Urinary bladder (tissue), 4 donors: Measurements from ENCODE around the gene SNTB2. TPM values are rescaled to one million over a fixed set of nuclear protein-coding genes. Genes with fewer than 3 reads are reported as not detected.
"Not testable (repeated sequence)": the region's sequence is repeated elsewhere in the genome, so short reads cannot be mapped to it uniquely, and the experiment has no call there.

ENCODE experiments used
- DNase-seq: peaks from one replicate; pipeline ENCODE4 v3.0.0-alpha.2; 2015; ENCODE audit errors: extremely low spot score
- H3K27ac ChIP-seq: one replicate; pipeline ENCODE4 v1.5.1; 2013; ENCODE audit warnings: low read depth, mild to moderate bottlenecking, moderate library complexity
- H3K36me3 ChIP-seq: one replicate; pipeline ENCODE4 v1.6.1; 2013; ENCODE audit warnings: mild to moderate bottlenecking, moderate library complexity; ENCODE audit not compliant: insufficient read depth
- H3K4me1 ChIP-seq: one replicate; pipeline ENCODE4 v1.6.1; 2013; ENCODE audit warnings: mild to moderate bottlenecking, moderate library complexity; ENCODE audit not compliant: insufficient read depth
- H3K4me3 ChIP-seq: one replicate; pipeline ENCODE4 v1.5.1; 2013; ENCODE audit warnings: low read depth, low read length
- WGBS: extraction: QIAGEN DNeasy Blood & Tissue Kit; methylation state at CpG from one replicate; pipeline ENCODE4 v1.1.7; 2013; 5-methylcytosine and 5-hydroxymethylcytosine counted together
- polyA plus RNA-seq: library from polyadenylated mRNA; stranded (reverse); fragments of 200-250 nt; gene quantifications from one replicate; pipeline ENCODE4 v1.2.3, GENCODE V29; 2013
- total RNA-seq: library from RNA; depleted of rRNA; stranded (reverse); fragments of >200 nt; gene quantifications from one replicate; pipeline ENCODE4 v1.2.3, GENCODE V29; 2014
- donor health status: healthy with polysubstance abuse.
- donor health status: healthy.

Gene SNTB2
- total and polyA plus RNA-seq, 2 donors = 12.9 to 53.3 TPM

- H3K27ac ChIP-seq = no peak overlapping the region
- no peaks in the 10 kb centered on the region for H3K36me3 ChIP-seq
- 78% methylated on average over 4 of the region's 4 CpGs for WGBS
- no peak for DNase-seq
- H3K4me3 ChIP-seq = no peak overlapping the region
- no peaks in the 10 kb centered on the region for H3K4me1 ChIP-seq
Observed at GRCh38 chr16:69266334-69267063, 79.5 kb downstream of the SNTB2 start.

GRCh38 chr16:69267633-69268032 is 80.7 kb downstream of the SNTB2 start:
- no peaks in the 10 kb centered on the region for H3K4me1 ChIP-seq
- DNase-seq = no peak
- 87% methylated on average over 4 of the region's 4 CpGs for WGBS
- no peak overlapping the region for H3K27ac ChIP-seq
- no peaks in the 10 kb centered on the region for H3K36me3 ChIP-seq
- no peak overlapping the region for H3K4me3 ChIP-seq

- Histone ChIP-seq H3K27ac (no peak overlapping the region), H3K4me3 (no peak overlapping the region), H3K4me1 (no peaks in the 10 kb centered on the region), H3K36me3 (no peaks in the 10 kb centered on the region)
- WGBS = 75% methylated on average over 3 of the region's 3 CpGs
- DNase-seq = no peak
Observed at GRCh38 chr16:69270395-69270794, 83.4 kb downstream of the SNTB2 start.

DNA sequence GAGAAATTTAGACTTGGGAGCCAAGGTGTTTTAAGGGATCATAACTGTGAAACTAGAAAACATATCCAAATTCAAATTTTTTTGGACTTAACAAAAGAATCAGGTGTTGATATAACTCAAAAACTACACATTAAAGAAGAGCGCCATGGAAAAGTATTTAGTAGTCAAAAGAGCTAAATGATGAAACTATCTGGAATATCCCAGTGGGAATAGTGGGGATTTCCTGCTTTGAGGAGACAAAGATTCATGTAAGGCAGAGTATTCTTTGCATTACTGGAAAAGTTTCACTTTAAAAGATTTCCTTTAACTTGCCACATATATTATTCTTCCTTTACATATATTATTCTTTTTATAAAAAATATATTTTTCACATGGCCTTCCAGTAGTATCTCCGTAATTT is 83.9 kb downstream of the SNTB2 start:
- DNase-seq = no peak
- Histone ChIP-seq H3K27ac (no peak overlapping the region), H3K36me3 (no peaks in the 10 kb centered on the region), H3K4me1 (no peaks in the 10 kb centered on the region), H3K4me3 (no peak overlapping the region)
- 92% methylated on average over 2 of the region's 2 CpGs for WGBS

DNA sequence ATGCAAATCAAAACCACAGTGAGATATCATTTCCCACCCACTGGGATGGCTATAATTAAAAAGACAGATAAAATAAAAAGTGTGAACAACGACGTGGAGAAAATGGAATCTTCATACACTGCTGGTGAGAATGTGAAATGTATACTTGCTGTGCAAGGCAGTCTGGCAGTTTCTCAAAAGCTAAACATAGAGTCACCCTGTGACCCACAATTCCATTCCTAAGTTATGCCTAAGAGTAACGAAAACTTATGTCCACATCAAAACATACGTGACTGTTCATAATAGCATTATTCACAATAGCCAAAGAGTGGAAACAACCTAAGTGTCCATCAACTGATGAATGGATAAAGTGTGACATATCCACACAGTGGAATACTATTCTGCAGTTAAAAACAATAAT is 86.0 kb downstream of the SNTB2 start:
- 74% methylated on average over 4 of the region's 4 CpGs for WGBS
- H3K4me3 ChIP-seq = no peak overlapping the region
- H3K27ac ChIP-seq = no peak overlapping the region
- no peaks in the 10 kb centered on the region for H3K4me1 ChIP-seq
- no peaks in the 10 kb centered on the region for H3K36me3 ChIP-seq
- no peak for DNase-seq

- 88% methylated on average over 4 of the region's 4 CpGs for WGBS
- Histone ChIP-seq H3K27ac (no peak overlapping the region), H3K4me1 (no peaks in the 10 kb centered on the region), H3K36me3 (no peaks in the 10 kb centered on the region), H3K4me3 (no peak overlapping the region)
- DNase-seq = no peak
Observed at GRCh38 chr16:69274699-69275235, 87.8 kb downstream of the SNTB2 start.

GRCh38 chr16:69276148-69277115 is 89.5 kb downstream of the SNTB2 start:
- DNase-seq = peak; percentile 53
- Histone ChIP-seq H3K4me1 (no peaks in the 10 kb centered on the region), H3K4me3 (no peak overlapping the region), H3K36me3 (no peaks in the 10 kb centered on the region), H3K27ac (no peak overlapping the region)
- WGBS = 19% methylated on average over 7 of the region's 7 CpGs

DNA sequence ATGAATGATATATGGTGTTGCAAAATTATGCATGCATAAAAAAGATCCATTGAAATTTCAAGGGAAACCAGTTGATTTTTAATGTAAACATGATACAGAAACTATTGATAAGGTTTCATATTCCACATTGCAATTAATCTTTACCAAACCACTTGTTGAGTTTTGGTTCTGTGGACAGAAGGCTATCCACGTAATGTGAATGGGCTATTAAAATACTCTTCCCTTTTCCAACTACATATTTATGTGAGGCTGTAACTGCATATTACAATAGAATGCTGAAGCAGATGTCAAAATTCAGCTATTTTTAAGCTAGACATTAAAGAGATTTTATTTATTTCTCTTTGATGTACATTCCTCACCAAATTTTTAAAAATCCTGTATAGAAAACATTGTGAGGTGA is 90.4 kb downstream of the SNTB2 start:
- DNase-seq = no peak
- H3K4me1 ChIP-seq = no peaks in the 10 kb centered on the region
- H3K36me3 ChIP-seq = no peaks in the 10 kb centered on the region
- H3K27ac ChIP-seq = no peak overlapping the region
- 26% methylated on average over 1 of the region's 1 CpG for WGBS
- H3K4me3 ChIP-seq = no peak overlapping the region

- Histone ChIP-seq H3K4me3 (no peak overlapping the region), H3K27ac (no peak overlapping the region), H3K4me1 (no peaks in the 10 kb centered on the region), H3K36me3 (no peaks in the 10 kb centered on the region)
- no peak for DNase-seq
- 58% methylated on average over 4 of the region's 4 CpGs for WGBS
Observed at GRCh38 chr16:69283851-69284250, 96.9 kb downstream of the SNTB2 start.

GRCh38 chr16:69285240-69285639 is 98.3 kb downstream of the SNTB2 start:
- WGBS = 72% methylated on average over 4 of the region's 4 CpGs
- no peak overlapping the region for H3K4me3 ChIP-seq
- no peak overlapping the region for H3K27ac ChIP-seq
- no peak for DNase-seq
- no peaks in the 10 kb centered on the region for H3K36me3 ChIP-seq
- no peaks in the 10 kb centered on the region for H3K4me1 ChIP-seq

- no peak overlapping the region for H3K27ac ChIP-seq
- no peak overlapping the region for H3K4me3 ChIP-seq
- H3K4me1 ChIP-seq = no peaks in the 10 kb centered on the region
- no peaks in the 10 kb centered on the region for H3K36me3 ChIP-seq
- WGBS = 51% methylated on average over 13 of the region's 13 CpGs
- DNase-seq = peak; percentile 68
Observed at GRCh38 chr16:69286941-69287713, 100.2 kb downstream of the SNTB2 start.

- DNase-seq = not testable (repeated sequence)
- 94% methylated on average over 9 of the region's 9 CpGs for WGBS
Observed at GRCh38 chr16:69291657-69292056, 104.7 kb downstream of the SNTB2 start.

GRCh38 chr16:69293401-69293800 is 106.4 kb downstream of the SNTB2 start:
- 80% methylated on average over 3 of the region's 3 CpGs for WGBS
- Histone ChIP-seq H3K27ac (no peak overlapping the region), H3K4me1 (no peaks in the 10 kb centered on the region), H3K36me3 (no peaks in the 10 kb centered on the region), H3K4me3 (no peak overlapping the region)
- DNase-seq = no peak

More at GRCh38 chr16:69291657-69292056, 104.7 kb downstream of the SNTB2 start:
- H3K36me3 ChIP-seq, H3K4me1 ChIP-seq, H3K4me3 ChIP-seq, H3K27ac ChIP-seq: not testable (repeated sequence)
